Right atrium auricular region (tissue), 2 donors: ENCODE results near the gene FAM186B. TPM values are rescaled to one million over a fixed set of nuclear protein-coding genes. Genes with fewer than 3 reads are reported as not detected.

Source experiments
- DNase-seq: peaks from one replicate; pipeline ENCODE4 v3.0.0-alpha.2; 2019; ENCODE audit warnings: low spot score
- H3K27ac ChIP-seq, 2 donors: fragments of 200-600 bp; sonication (generic); 1 replicate in 1 of 2; 2 replicates in 1 of 2; pipeline ENCODE4 v1.5.1; 2016 to 2019
- H3K27me3 ChIP-seq, 2 donors: fragments of 200-600 bp; sonication (generic); one replicate each; pipeline versions ENCODE4 v1.5.1 to v1.6.0; 2017 to 2019
- H3K36me3 ChIP-seq: fragments of 200-600 bp; sonication (generic); one replicate; pipeline ENCODE4 v1.5.1; 2016
- H3K4me1 ChIP-seq, 2 donors: fragments of 200-600 bp; sonication (generic); one replicate each; pipeline versions ENCODE4 v1.5.1 to v1.6.0; 2017 to 2019
- H3K4me3 ChIP-seq, 2 donors: fragments of 200-600 bp; sonication (generic); 1 replicate in 1 of 2; 2 replicates in 1 of 2; pipeline ENCODE4 v1.5.1; 2017 to 2019; ENCODE audit warnings: mild to moderate bottlenecking in 1 of 2, moderate library complexity in 1 of 2
- H3K9me3 ChIP-seq, 2 donors: fragments of 200-600 bp; sonication (generic); one replicate each; pipeline ENCODE4 v1.5.1; 2019
- total RNA-seq, 2 donors: library from RNA; depleted of rRNA; stranded (reverse); fragments of >200 nt; gene quantifications; one replicate each; pipeline ENCODE4 v1.1.0, GENCODE V29; 2016
- TF ChIP-seq, protein P1 (sequence below), 2 donors: fragments of 200-600 bp; sonication (generic); IDR thresholded peaks; one replicate each; pipeline ENCODE4 v1.5.1; 2019; ENCODE audit warnings: antibody characterized with exemption in 2 of 2

FAM186B gene
- total RNA-seq, 2 donors from 2014 or later, result 0.28 TPM; not detected in 1

DNA sequence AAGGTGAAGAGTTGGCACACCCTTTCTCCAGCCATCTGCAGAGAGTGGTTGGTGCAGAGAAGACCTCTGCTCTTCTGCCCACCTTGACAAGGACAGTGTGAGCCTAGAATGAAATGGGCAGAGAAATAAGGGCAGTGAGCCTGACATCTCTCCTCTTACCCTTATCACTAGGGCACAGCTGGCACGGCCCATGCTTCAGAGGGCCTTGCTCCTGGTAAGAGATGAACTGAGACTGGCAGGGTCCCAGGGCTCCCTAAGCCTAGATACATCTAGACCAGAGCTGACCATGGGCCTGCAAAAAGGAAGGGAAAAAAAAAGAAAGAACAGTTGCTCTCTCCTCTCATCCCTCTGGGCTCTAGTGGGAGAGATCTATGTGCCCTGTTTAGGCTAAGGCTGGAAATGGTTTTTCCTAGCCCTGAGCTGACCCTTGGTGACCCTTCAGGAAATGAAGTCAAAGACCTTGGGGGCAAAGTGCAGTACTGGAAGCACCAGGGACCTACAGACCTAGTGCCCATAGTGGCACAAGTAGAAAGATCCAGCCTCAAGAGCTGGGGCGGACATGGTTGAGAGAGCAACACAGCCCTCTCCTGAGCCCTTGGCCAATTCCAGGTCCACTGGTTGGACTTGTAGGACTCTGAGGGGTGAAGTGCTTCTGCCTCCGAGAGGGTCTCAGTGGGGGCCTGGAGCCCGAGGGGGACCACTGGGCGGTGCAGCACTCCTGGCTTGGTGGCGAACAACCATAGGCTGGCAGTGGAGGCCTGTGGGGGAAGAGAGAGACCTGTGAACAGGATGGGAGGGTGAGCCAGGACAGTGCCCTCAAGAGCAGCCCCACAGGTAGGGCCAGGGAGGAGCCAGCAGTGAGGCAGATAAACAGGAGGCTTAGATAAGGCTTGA lies 40.0 kb upstream of the FAM186B start:
- Histone ChIP-seq H3K27ac (no peak overlapping the region), H3K4me3 (no peak overlapping the region), H3K36me3 (peaks cover 64% of the 10 kb centered on the region), H3K9me3 (no peaks in the 10 kb centered on the region), H3K27me3 (no peaks in the 10 kb centered on the region), H3K4me1 (peaks cover 0 to 47% of the 10 kb centered on the region in 2 donors)
- TF ChIP-seq, protein P1, sequence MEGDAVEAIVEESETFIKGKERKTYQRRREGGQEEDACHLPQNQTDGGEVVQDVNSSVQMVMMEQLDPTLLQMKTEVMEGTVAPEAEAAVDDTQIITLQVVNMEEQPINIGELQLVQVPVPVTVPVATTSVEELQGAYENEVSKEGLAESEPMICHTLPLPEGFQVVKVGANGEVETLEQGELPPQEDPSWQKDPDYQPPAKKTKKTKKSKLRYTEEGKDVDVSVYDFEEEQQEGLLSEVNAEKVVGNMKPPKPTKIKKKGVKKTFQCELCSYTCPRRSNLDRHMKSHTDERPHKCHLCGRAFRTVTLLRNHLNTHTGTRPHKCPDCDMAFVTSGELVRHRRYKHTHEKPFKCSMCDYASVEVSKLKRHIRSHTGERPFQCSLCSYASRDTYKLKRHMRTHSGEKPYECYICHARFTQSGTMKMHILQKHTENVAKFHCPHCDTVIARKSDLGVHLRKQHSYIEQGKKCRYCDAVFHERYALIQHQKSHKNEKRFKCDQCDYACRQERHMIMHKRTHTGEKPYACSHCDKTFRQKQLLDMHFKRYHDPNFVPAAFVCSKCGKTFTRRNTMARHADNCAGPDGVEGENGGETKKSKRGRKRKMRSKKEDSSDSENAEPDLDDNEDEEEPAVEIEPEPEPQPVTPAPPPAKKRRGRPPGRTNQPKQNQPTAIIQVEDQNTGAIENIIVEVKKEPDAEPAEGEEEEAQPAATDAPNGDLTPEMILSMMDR (IDR thresholded peaks at IDR 0.05), result no peak
- no peak for DNase-seq

- H3K4me3 ChIP-seq, result no peak overlapping the region
- TF ChIP-seq, protein P1 (IDR thresholded peaks at IDR 0.05), result peak; percentile 91 to 94
- H3K27ac ChIP-seq, result no peak overlapping the region
- H3K36me3 ChIP-seq, result peaks cover 60% of the 10 kb centered on the region
- no peaks in the 10 kb centered on the region for H3K27me3 ChIP-seq
- DNase-seq, result peak; percentile 86
- no peaks in the 10 kb centered on the region for H3K9me3 ChIP-seq
- H3K4me1 ChIP-seq, result peaks cover 0 to 47% of the 10 kb centered on the region in 2 donors
Observed at GRCh38 chr12:49644620-49644994, 39.2 kb upstream of the FAM186B start.

DNA sequence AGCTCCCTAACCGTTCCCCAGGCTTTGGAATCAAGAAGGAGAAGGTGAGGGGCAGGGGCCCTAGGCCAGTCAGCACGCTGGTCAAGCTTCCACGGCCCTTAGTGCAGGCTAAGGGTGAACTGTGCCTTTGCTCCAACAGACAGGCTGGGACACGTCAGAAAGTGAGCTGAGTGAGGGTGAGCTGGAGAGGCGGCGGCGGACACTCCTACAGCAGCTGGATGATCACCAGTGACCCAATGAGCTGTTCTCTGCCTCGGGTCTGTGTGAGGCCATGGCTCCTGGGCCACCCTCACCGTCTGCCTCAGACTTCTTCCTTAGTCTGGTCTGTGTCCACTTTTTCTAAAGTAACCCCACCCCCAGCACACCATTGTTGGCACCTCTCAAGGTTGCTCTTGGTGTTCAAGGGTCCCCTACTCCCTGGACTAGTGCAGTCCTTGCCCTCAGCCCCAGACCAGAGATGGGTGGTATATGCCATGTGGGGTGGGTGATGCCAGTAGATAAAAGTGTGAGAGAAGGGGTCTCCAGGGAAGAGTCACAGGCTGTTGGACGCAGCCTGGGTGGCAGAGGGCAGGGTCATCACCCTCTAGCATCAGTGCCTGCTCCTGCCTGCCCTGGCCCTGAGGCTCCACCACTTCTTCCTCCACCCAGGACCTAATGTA lies 38.7 kb upstream of the FAM186B start:
- DNase-seq, result no peak
- Histone ChIP-seq H3K27ac (no peak overlapping the region), H3K9me3 (no peaks in the 10 kb centered on the region), H3K27me3 (no peaks in the 10 kb centered on the region), H3K36me3 (peaks cover 55% of the 10 kb centered on the region), H3K4me3 (no peak overlapping the region), H3K4me1 (peaks cover 0 to 46% of the 10 kb centered on the region in 2 donors)
- TF ChIP-seq, protein P1 (IDR thresholded peaks at IDR 0.05), result no peak

GRCh38 chr12:49643135-49643534 lies 37.7 kb upstream of the FAM186B start:
- TF ChIP-seq, protein P1 (IDR thresholded peaks at IDR 0.05), result no peak
- no peak for DNase-seq
- H3K9me3 ChIP-seq, result no peaks in the 10 kb centered on the region
- no peak overlapping the region for H3K27ac ChIP-seq
- no peaks in the 10 kb centered on the region for H3K27me3 ChIP-seq
- H3K4me3 ChIP-seq, result no peak overlapping the region
- H3K4me1 ChIP-seq, result peaks cover 0 to 36% of the 10 kb centered on the region in 2 donors
- peaks cover 52% of the 10 kb centered on the region for H3K36me3 ChIP-seq

DNA sequence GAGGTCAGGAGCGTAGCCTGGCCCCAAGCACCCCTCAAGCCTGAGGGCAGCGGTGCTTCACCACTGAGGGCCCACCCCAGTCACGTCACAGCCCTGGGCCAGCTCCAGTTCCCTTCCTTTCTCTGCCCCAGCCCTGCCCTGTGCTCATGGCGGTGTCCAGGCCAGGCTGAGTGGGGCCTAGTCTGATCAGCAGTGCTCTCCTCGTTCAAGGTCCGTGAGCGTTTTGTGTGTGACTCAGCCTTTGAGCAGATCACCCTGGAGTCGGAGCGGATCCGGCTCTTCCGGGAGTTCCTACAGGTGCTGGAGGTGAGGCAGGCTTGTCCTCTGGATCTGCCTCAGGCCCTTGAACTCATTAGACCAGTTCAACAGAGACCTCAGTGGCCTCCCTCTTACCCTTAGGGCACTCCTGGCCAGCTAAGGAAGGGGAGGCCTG lies 36.9 kb upstream of the FAM186B start:
- Histone ChIP-seq H3K27me3 (no peaks in the 10 kb centered on the region), H3K36me3 (peaks cover 52% of the 10 kb centered on the region), H3K4me3 (no peak overlapping the region), H3K4me1 (peaks cover 0 to 33% of the 10 kb centered on the region in 2 donors), H3K27ac (no peak overlapping the region), H3K9me3 (no peaks in the 10 kb centered on the region)
- DNase-seq, result no peak
- TF ChIP-seq, protein P1 (IDR thresholded peaks at IDR 0.05), result no peak
